Measurements from ENCODE around the gene RFX1. TPM values are rescaled to one million over a fixed set of nuclear protein-coding genes. Genes with fewer than 3 reads are reported as not detected.
"Not testable (repeated sequence)": the region's sequence is repeated elsewhere in the genome, so short reads cannot be mapped to it uniquely, and the experiment has no call there.

The RFX1 gene
- total and polyA plus RNA-seq, 8 donors = 0.58 to 27.2 (median 3.3) TPM

- Histone ChIP-seq H3K27me3 (no peaks in the 10 kb centered on the region), H3K4me3 (no peak overlapping the region), H3K27ac (no peak overlapping the region), H3K4me1 (no peaks in the 10 kb centered on the region), H3K9me3 (no peaks in the 10 kb centered on the region), H3K36me3 (peaks cover 60 to 100% (median 96%) of the 10 kb centered on the region in 4 donors)
- 85 to 94% (median 90%) methylated on average over 15 to 18 of the region's 18 CpGs for WGBS, 5 donors
- intact Hi-C loops (cut with DNase I; ENCODE audit: low total_unique reads) = no loop called here
- DNase-seq = no peak
- no peak for TF ChIP-seq POLR2AphosphoS5 (IDR thresholded peaks at IDR 0.05)
- TF ChIP-seq CTCF (IDR thresholded peaks at IDR 0.05) = no peak
- TF ChIP-seq EP300 (IDR thresholded peaks at IDR 0.05) = no peak
- TF ChIP-seq POLR2A (IDR thresholded peaks at IDR 0.05) = no peak
Measured at GRCh38 chr19:13969897-13970296, 36.2 kb downstream of the RFX1 start.

- 90 to 94% (median 93%) methylated on average over 18 of the region's 18 CpGs for WGBS, 5 donors
- H3K9me3 ChIP-seq = no peaks in the 10 kb centered on the region
- no peak for DNase-seq
- no peak overlapping the region for H3K4me3 ChIP-seq
- no peaks in the 10 kb centered on the region for H3K4me1 ChIP-seq
- no peaks in the 10 kb centered on the region for H3K27me3 ChIP-seq
- no peak overlapping the region for H3K27ac ChIP-seq
- peaks cover 60 to 100% (median 98%) of the 10 kb centered on the region in 4 donors for H3K36me3 ChIP-seq
- intact Hi-C loops (cut with DNase I; ENCODE audit: low total_unique reads) = no loop called here
- TF ChIP-seq POLR2A (IDR thresholded peaks at IDR 0.05) (no peak), CTCF (IDR thresholded peaks at IDR 0.05) (no peak), POLR2AphosphoS5 (IDR thresholded peaks at IDR 0.05) (no peak), EP300 (IDR thresholded peaks at IDR 0.05) (no peak)
Measured at GRCh38 chr19:13968999-13969398, 37.1 kb downstream of the RFX1 start.

GRCh38 chr19:13968383-13968935 is 37.7 kb downstream of the RFX1 start:
- 85 to 96% (median 93%) methylated on average over 10 to 22 of the region's 22 CpGs for WGBS, 5 donors
- Histone ChIP-seq H3K36me3 (peaks cover 58 to 100% (median 99%) of the 10 kb centered on the region in 4 donors), H3K4me1 (no peaks in the 10 kb centered on the region), H3K9me3 (no peaks in the 10 kb centered on the region), H3K27me3 (no peaks in the 10 kb centered on the region), H3K27ac (no peak overlapping the region), H3K4me3 (no peak overlapping the region)
- intact Hi-C loops (cut with DNase I; ENCODE audit: low total_unique reads) = no loop called here
- TF ChIP-seq POLR2AphosphoS5 (IDR thresholded peaks at IDR 0.05) (no peak), CTCF (IDR thresholded peaks at IDR 0.05) (no peak), POLR2A (IDR thresholded peaks at IDR 0.05) (no peak), EP300 (IDR thresholded peaks at IDR 0.05) (no peak)
- no peak for DNase-seq

- H3K27me3 ChIP-seq; H3K27ac ChIP-seq; H3K4me1 ChIP-seq; intact Hi-C loops (cut with DNase I; ENCODE audit: low total_unique reads); H3K9me3 ChIP-seq; H3K4me3 ChIP-seq; DNase-seq: not testable (repeated sequence)
- H3K36me3 ChIP-seq = peaks cover 49 to 100% (median 99%) of the 10 kb centered on the region in 4 donors
- 91 to 97% (median 95%) methylated on average over 8 of the region's 8 CpGs for WGBS, 5 donors
Measured at GRCh38 chr19:13967206-13967605, 38.9 kb downstream of the RFX1 start.

- intact Hi-C loops (cut with DNase I; ENCODE audit: low total_unique reads) = no loop called here
- H3K4me1 ChIP-seq = peaks cover 0 to 11% (median 2%) of the 10 kb centered on the region in 4 donors
- H3K27me3 ChIP-seq = no peaks in the 10 kb centered on the region
- no peak overlapping the region for H3K27ac ChIP-seq
- TF ChIP-seq CTCF (IDR thresholded peaks at IDR 0.05) (no peak), POLR2A (IDR thresholded peaks at IDR 0.05) (no peak), POLR2AphosphoS5 (IDR thresholded peaks at IDR 0.05) (no peak), EP300 (IDR thresholded peaks at IDR 0.05) (no peak)
- WGBS, 5 donors = 93 to 100% (median 94%) methylated on average over 1 to 14 of the region's 14 CpGs
- no peak for DNase-seq
- H3K4me3 ChIP-seq = no peak overlapping the region
- peaks cover 53 to 100% (median 99%) of the 10 kb centered on the region in 4 donors for H3K36me3 ChIP-seq
- no peaks in the 10 kb centered on the region for H3K9me3 ChIP-seq
Measured at GRCh38 chr19:13966684-13967128, 39.4 kb downstream of the RFX1 start.
